ENCODE measurements around the gene HDDC3.

HDDC3 gene

GRCh38 chr15:90954712-90955623, 22.6 kb upstream of the HDDC3 start, which contains the start of gene RCCD1:
RCCD1 (plus strand) TSS chr15:90954884; CDS start chr15:90956735, 1,851 bp downstream.
- in situ Hi-C loops (cut with HindIII; ENCODE audit: low sequenced_read_pairs) = loop anchor here (25.0 kb wide), 1 partner anchor 307 kb away; no protein-coding TSS in a partner anchor

- in situ Hi-C loops (cut with HindIII; ENCODE audit: low sequenced_read_pairs) = loop anchor here (25.0 kb wide), 1 partner anchor 308 kb away; no protein-coding TSS in a partner anchor
Observed at GRCh38 chr15:90953947-90954711, 21.8 kb upstream of the HDDC3 start.

GRCh38 chr15:90952901-90953677, 20.7 kb upstream of the HDDC3 start:
- in situ Hi-C loops (cut with HindIII; ENCODE audit: low sequenced_read_pairs) = loop anchor here (25.0 kb wide), 1 partner anchor 309 kb away; no protein-coding TSS in a partner anchor

- in situ Hi-C loops (cut with HindIII; ENCODE audit: low sequenced_read_pairs) = loop anchor here (25.0 kb wide), 1 partner anchor 312 kb away; no protein-coding TSS in a partner anchor
Observed at GRCh38 chr15:90950676-90951075, 18.3 kb upstream of the HDDC3 start.

- in situ Hi-C loops (cut with HindIII; ENCODE audit: low sequenced_read_pairs) = loop anchor here (25.0 kb wide), 3 partner anchors 113 to 313 kb away; no protein-coding TSS in a partner anchor
Observed at GRCh38 chr15:90949979-90950675, 17.8 kb upstream of the HDDC3 start.

GRCh38 chr15:90948506-90948905, 16.2 kb upstream of the HDDC3 start:
- in situ Hi-C loops (cut with HindIII; ENCODE audit: low sequenced_read_pairs) = loop anchor here (25.0 kb wide), 2 partner anchors 111 to 311 kb away; no protein-coding TSS in a partner anchor

GRCh38 chr15:90947577-90948357, 15.4 kb upstream of the HDDC3 start:
- in situ Hi-C loops (cut with HindIII; ENCODE audit: low sequenced_read_pairs) = loop anchor here (25.0 kb wide), 2 partner anchors 110 to 310 kb away; no protein-coding TSS in a partner anchor

- in situ Hi-C loops (cut with HindIII; ENCODE audit: low sequenced_read_pairs) = loop anchor here (25.0 kb wide), 2 partner anchors 110 to 310 kb away; no protein-coding TSS in a partner anchor
Observed at GRCh38 chr15:90946941-90947576, 14.7 kb upstream of the HDDC3 start.

GRCh38 chr15:90946538-90946937, 14.2 kb upstream of the HDDC3 start:
- in situ Hi-C loops (cut with HindIII; ENCODE audit: low sequenced_read_pairs) = loop anchor here (25.0 kb wide), 2 partner anchors 109 to 309 kb away; no protein-coding TSS in a partner anchor

- in situ Hi-C loops (cut with HindIII; ENCODE audit: low sequenced_read_pairs) = loop anchor here (25.0 kb wide), 2 partner anchors 108 to 308 kb away; no protein-coding TSS in a partner anchor
Observed at GRCh38 chr15:90945091-90945490, 12.7 kb upstream of the HDDC3 start.

GRCh38 chr15:90942354-90943120, 10.2 kb upstream of the HDDC3 start:
- in situ Hi-C loops (cut with HindIII; ENCODE audit: low sequenced_read_pairs) = loop anchor here (25.0 kb wide), 2 partner anchors 105 to 305 kb away; no protein-coding TSS in a partner anchor

- in situ Hi-C loops (cut with HindIII; ENCODE audit: low sequenced_read_pairs) = loop anchor here (25.0 kb wide), 2 partner anchors 104 to 304 kb away; no protein-coding TSS in a partner anchor
Observed at GRCh38 chr15:90941038-90941437, 8.7 kb upstream of the HDDC3 start.

GRCh38 chr15:90939756-90940155, 7.4 kb upstream of the HDDC3 start:
- in situ Hi-C loops (cut with HindIII; ENCODE audit: low sequenced_read_pairs) = loop anchor here (25.0 kb wide), 2 partner anchors 102 to 302 kb away; no protein-coding TSS in a partner anchor

- in situ Hi-C loops (cut with HindIII; ENCODE audit: low sequenced_read_pairs) = loop anchor here (25.0 kb wide), 2 partner anchors 101 to 301 kb away; no protein-coding TSS in a partner anchor
Observed at GRCh38 chr15:90938261-90938660, 5.9 kb upstream of the HDDC3 start.

GRCh38 chr15:90936823-90937222, 4.5 kb upstream of the HDDC3 start:
- in situ Hi-C loops (cut with HindIII; ENCODE audit: low sequenced_read_pairs) = loop anchor here (25.0 kb wide), 2 partner anchors 100 to 300 kb away; no protein-coding TSS in a partner anchor

- in situ Hi-C loops (cut with HindIII; ENCODE audit: low sequenced_read_pairs) = loop anchor here (25.0 kb wide), 2 partner anchors 98 to 298 kb away; no protein-coding TSS in a partner anchor
Observed at GRCh38 chr15:90934949-90935751, 2.8 kb upstream of the HDDC3 start, which contains the start of gene UNC45A. UNC45A (plus strand) TSS chr15:90935285; CDS start chr15:90935325, 40 bp downstream.

Measured in endothelial cell of hepatic sinusoid (primary cell).